GM19438 (cell line): ENCODE data around the gene SCAP.
"Not testable (repeated sequence)": the region's sequence is repeated elsewhere in the genome, so short reads cannot be mapped to it uniquely, and the experiment has no call there.

Experiments used
- ATAC-seq: cut with Tn5 transposase; IDR thresholded peaks from one replicate; pipeline ENCODE4 v1.9.1; 2021; ENCODE audit warnings: low read depth; ENCODE audit not compliant: unreplicated experiment

The SCAP gene

GRCh38 chr3:47370887-47371697 is 104.6 kb downstream of the SCAP start:
- ATAC-seq, result no peak

DNA sequence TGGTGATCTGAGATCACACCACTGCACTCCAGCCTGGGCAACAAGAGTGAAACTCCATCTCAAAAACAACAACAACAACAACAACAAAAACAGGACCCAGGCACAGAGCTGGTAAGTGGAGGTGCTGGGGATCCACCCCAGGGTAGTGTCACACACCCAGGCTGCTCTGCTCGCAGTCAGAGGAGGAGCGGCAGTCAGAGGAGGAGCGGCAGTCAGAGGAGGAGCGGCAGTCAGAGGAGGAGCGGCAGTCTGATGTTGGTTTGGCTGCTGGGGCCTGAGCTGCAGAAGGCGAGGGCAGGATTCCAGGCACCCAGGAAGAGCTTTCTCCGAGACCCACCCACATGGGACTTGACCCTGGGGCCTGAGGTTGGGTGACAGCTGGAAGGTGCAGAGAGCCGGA is 105.7 kb downstream of the SCAP start:
- ATAC-seq, result not testable (repeated sequence)

- ATAC-seq, result no peak
Measured at GRCh38 chr3:47367631-47368030, 108.1 kb downstream of the SCAP start.

- ATAC-seq, result no peak
Measured at GRCh38 chr3:47366833-47367232, 108.9 kb downstream of the SCAP start.

DNA sequence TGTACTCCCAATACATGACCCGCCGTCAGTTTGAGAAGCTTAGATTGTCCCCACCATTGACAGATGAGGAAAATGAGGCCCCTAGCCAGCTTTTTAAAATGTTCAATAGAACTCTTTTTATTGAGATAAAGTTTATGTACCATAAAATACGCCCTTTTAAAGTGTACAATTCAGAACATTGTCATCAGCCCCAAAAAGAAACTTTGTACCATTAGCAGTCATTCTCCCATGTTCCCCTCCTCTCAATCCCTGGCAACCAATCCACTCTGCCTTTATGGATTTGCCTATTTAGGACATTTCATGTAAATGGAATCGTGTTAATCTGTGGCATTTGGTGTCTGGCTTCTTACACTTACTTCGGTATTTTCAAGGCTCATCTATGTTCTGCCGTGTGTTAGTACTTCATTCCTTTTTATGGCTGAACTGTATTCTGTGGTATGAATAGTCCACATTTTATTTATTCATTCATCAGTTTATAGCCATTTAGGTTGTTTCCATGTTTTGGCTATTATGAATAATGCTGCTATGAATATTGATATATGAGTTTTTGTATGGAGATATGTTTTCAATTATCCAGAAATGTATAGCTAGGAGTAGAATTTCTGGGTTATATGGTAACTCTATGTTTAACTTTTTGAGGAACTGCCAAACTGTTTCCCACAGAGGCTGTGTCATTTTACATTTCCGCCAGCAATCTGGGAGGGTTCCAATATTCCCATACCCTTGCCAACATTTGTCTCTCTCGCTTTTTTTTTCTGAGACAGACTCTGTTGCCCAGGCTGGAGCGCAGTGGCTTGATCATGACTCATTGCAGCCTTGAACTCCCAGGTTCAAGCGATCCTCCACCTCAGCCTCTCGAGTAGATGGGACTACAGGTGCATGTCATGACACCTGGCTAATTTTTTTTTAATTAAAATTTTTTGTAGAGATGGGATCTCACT is 110.3 kb downstream of the SCAP start:
- no peak for ATAC-seq
